ENCODE results near the gene TMEM255A.

- no peak for TF ChIP-seq POLR2A (IDR thresholded peaks at IDR 0.05)
- TF ChIP-seq CTCF (IDR thresholded peaks at IDR 0.05), result no peak
Observed at GRCh38 chrX:120309873-120310705, 1.2 kb downstream of the TMEM255A start.

All from vagina (tissue), 2 donors.